ENCODE measurements around the gene APBB2. TPM values are rescaled to one million over a fixed set of nuclear protein-coding genes. Genes with fewer than 3 reads are reported as not detected.

APBB2 gene
- total and polyA plus RNA-seq, 3 donors from 2014 or later: 19.7 to 77.9 (median 59.8) TPM

DNA sequence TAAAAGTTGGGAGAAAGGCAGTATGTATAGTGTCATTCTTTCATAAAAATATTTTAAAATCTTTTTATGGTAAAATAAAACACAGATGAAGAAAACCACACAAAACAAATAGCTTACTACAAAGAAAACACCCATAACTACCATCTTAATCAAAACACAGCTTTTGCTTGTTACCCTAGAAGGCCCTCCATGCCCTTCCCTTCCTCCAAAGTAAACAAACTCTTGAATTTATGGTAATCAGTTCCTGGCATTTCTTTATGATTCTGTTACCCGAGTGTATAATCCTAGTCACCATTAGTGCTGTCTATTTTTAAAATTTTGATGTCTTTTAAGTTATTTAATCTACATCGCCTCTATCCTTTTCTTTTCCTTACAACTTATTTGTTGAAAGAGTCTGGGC, 170.9 kb downstream of the APBB2 start:
- intact Hi-C loops (cut with DNase I; ENCODE audit: low total_unique reads): no loop called here
- Histone ChIP-seq H3K27ac (no peak overlapping the region), H3K9me3 (no peaks in the 10 kb centered on the region), H3K4me1 (no peaks in the 10 kb centered on the region), H3K4me3 (no peak overlapping the region), H3K36me3 (ENCODE audit: low read depth, missing control alignments) (no peaks in the 10 kb centered on the region), H3K27me3 (no peaks in the 10 kb centered on the region)
- no peak for DNase-seq
- no peak for TF ChIP-seq CTCF (IDR thresholded peaks at IDR 0.05)
- TF ChIP-seq POLR2A (IDR thresholded peaks at IDR 0.05): no peak
- 83 to 89% methylated on average over 2 of the region's 2 CpGs for WGBS, 2 donors

GRCh38 chr4:41041551-41041950, 172.8 kb downstream of the APBB2 start:
- no peak overlapping the region for H3K4me3 ChIP-seq
- no peaks in the 10 kb centered on the region for H3K4me1 ChIP-seq
- no peaks in the 10 kb centered on the region for H3K27me3 ChIP-seq
- H3K27ac ChIP-seq: no peak overlapping the region
- TF ChIP-seq CTCF (IDR thresholded peaks at IDR 0.05): no peak
- TF ChIP-seq POLR2A (IDR thresholded peaks at IDR 0.05): no peak
- no peak for DNase-seq
- 62 to 70% methylated on average over 1 of the region's 1 CpG for WGBS, 2 donors
- no peaks in the 10 kb centered on the region for H3K36me3 ChIP-seq (ENCODE audit: low read depth, missing control alignments)
- intact Hi-C loops (cut with DNase I; ENCODE audit: low total_unique reads): no loop called here
- no peaks in the 10 kb centered on the region for H3K9me3 ChIP-seq

- 90 to 91% methylated on average over 3 of the region's 3 CpGs for WGBS, 2 donors
- DNase-seq: no peak
- H3K36me3 ChIP-seq (ENCODE audit: low read depth, missing control alignments): no peaks in the 10 kb centered on the region
These were observed 175.0 kb downstream of the APBB2 start for GRCh38 chr4:41039317-41039716.

DNA sequence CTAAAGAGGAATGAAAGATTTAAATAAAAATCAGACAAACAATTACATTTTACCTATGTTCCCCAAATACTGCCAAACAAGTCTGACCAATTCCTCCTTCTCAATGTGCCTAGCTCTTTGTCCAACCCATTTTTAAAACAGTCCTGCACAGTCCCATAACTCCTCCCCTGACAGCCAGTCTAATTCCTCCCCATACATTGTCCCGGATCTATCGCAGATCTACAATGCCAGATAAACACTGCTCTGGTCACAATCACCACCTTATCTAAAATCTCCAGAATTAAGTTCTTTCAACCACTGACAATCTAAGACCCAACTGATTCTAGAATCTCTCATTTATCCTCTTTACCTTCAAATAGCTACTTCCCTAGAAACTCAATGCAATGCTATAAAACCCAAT, 176.0 kb downstream of the APBB2 start:
- H3K9me3 ChIP-seq: no peaks in the 10 kb centered on the region
- H3K27ac ChIP-seq: no peak overlapping the region
- 94 to 98% methylated on average over 2 of the region's 2 CpGs for WGBS, 2 donors
- H3K4me3 ChIP-seq: no peak overlapping the region
- H3K4me1 ChIP-seq: no peaks in the 10 kb centered on the region
- no peak for TF ChIP-seq POLR2A (IDR thresholded peaks at IDR 0.05)
- TF ChIP-seq CTCF (IDR thresholded peaks at IDR 0.05): no peak
- no peak for DNase-seq
- H3K36me3 ChIP-seq (ENCODE audit: low read depth, missing control alignments): no peaks in the 10 kb centered on the region
- intact Hi-C loops (cut with DNase I; ENCODE audit: low total_unique reads): no loop called here
- no peaks in the 10 kb centered on the region for H3K27me3 ChIP-seq

More at GRCh38 chr4:41039317-41039716, 175.0 kb downstream of the APBB2 start:
- H3K4me3 ChIP-seq: no peak overlapping the region
- no peak for TF ChIP-seq POLR2A (IDR thresholded peaks at IDR 0.05)
- H3K27me3 ChIP-seq: no peaks in the 10 kb centered on the region
- no peaks in the 10 kb centered on the region for H3K4me1 ChIP-seq
- no peak overlapping the region for H3K27ac ChIP-seq
- intact Hi-C loops (cut with DNase I; ENCODE audit: low total_unique reads): no loop called here
- no peaks in the 10 kb centered on the region for H3K9me3 ChIP-seq

- no peak overlapping the region for H3K4me3 ChIP-seq
- peak overlapping the region; percentile 6 to 54 for H3K27ac ChIP-seq
- H3K36me3 ChIP-seq (ENCODE audit: low read depth, missing control alignments): no peaks in the 10 kb centered on the region
- no peaks in the 10 kb centered on the region for H3K9me3 ChIP-seq
- TF ChIP-seq POLR2A (IDR thresholded peaks at IDR 0.05): no peak
- no peak for TF ChIP-seq CTCF (IDR thresholded peaks at IDR 0.05)
- peaks cover 4% of the 10 kb centered on the region for H3K4me1 ChIP-seq
- intact Hi-C loops (cut with DNase I; ENCODE audit: low total_unique reads): no loop called here
- WGBS, 2 donors: 48 to 52% methylated on average over 3 of the region's 3 CpGs
- no peak for DNase-seq
- no peaks in the 10 kb centered on the region for H3K27me3 ChIP-seq
These were observed 185.2 kb downstream of the APBB2 start for GRCh38 chr4:41029098-41029497.
